DOHH2 (cell line): ENCODE measurements around the gene EGR2.

Experiments
- CTCF ChIP-seq: fragments of 200-600 bp; sonication (generic); IDR thresholded peaks from one replicate; pipeline ENCODE4 v1.5.1; 2014; ENCODE audit warnings: antibody characterized with exemption, mild to moderate bottlenecking, low read depth, low read length; ENCODE audit not compliant: poor library complexity, severe bottlenecking
- EZH2phosphoT487 ChIP-seq: fragments of 200-600 bp; sonication (generic); IDR thresholded peaks from 2 replicates; pipeline ENCODE4 v1.6.1; 2017; ENCODE audit warnings: borderline replicate concordance, mild to moderate bottlenecking, antibody characterized with exemption, low read length, moderate library complexity, mixed read lengths

DNA sequence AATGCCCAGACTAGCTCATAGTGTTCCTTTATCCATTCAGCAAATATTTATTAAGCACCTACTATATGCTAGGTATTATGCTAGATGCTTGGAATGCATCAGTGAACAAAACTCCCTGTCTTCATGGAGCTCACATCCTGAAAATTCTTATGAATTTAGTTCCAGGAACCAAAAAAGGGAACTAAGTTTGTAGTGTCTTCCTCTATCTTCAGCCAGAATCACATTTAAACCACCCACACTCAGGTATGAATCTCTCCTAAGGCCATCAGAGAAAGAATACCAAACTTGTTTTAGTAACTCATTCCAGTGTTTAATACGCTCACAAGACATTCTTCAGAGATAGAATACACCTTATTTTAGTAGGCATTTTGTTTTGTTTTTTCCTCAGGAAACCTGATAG lies 10.1 kb upstream of the EGR2 start:
- TF ChIP-seq CTCF (no peak), EZH2phosphoT487 (no peak)
